HG02938 (cell line): Measurements from ENCODE around the gene RNF151.
"Not testable (repeated sequence)": the region's sequence is repeated elsewhere in the genome, so short reads cannot be mapped to it uniquely, and the experiment has no call there.

Experiments used
- ATAC-seq: cut with Tn5 transposase; IDR thresholded peaks from one replicate; pipeline ENCODE4 v1.9.1; 2021; ENCODE audit warnings: mild to moderate bottlenecking, moderate library complexity; ENCODE audit not compliant: unreplicated experiment

The RNF151 gene

DNA sequence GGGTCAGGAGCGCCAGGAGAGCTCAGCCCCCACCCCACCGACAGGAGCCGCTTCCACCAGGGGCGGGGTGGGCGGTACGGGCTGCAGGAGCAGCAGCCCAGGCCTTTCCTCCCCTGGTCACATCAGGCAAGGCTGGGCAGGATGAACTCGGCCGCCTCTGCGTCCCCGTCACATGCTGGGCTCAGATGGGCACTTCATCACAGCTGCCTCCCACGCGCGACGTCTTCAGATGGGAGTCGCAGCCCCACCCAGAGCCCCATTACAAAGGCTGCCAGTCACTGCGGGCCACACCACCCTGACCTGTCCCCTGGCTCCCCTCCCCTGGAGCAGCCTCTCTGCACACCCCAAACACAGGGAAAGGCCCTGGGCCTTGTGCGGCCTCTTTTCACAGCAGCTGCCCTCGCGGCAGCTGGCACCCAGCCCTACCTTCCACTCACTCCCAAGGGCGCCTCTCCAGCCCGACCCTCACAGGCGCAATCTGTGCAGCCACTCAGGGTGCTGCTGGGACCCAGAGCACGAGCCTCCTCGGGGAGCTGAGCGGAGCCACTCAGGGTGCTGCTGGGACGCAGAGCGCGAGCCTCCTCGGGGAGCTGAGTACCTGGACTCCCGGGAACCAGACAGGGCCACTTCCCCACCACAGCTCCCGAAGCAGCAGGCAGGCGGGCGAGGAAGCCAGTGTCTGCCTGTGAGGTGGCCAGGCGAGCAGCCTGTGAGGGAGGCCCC lies 38.3 kb downstream of the RNF151 start:
- no peak for ATAC-seq

DNA sequence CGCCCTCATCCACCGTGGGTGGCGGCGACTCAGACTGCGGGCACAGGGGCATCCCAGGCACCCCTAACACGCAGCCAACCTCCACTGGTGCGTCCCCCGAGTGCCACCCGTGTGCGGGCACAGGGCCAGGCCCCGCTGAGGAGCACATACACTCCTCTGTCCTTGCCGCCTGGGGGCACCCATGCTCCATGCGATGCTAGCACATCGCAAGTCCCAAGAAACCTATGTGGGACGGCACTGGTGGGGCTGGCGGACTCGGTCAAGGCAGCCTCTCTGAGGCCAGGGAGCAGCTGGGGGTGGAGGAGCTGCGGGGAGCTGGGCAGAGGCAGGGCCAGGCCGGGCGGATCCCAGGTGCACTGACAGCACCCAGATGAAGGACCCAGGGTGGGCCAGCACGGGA lies 39.0 kb downstream of the RNF151 start:
- no peak for ATAC-seq

DNA sequence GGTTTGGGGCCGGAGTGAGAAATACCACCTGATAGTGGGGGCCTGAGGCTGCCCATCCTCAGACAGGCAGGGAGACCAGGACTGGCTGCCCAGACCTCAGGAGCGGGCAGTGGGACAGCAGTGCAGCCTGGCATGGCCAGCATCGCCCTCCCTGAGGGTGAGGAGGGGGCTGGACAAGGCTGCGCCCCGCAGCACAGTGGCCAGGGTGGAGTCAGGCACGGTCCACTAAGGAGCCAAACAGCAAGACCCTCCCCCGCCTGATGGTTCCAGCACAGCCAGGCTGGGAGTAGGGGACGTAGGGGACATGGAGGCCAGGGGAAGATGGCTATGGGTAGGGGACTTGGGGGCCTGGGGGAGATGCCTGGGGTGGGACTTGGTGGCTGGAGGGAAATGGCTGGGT lies 39.7 kb downstream of the RNF151 start:
- ATAC-seq, result no peak

DNA sequence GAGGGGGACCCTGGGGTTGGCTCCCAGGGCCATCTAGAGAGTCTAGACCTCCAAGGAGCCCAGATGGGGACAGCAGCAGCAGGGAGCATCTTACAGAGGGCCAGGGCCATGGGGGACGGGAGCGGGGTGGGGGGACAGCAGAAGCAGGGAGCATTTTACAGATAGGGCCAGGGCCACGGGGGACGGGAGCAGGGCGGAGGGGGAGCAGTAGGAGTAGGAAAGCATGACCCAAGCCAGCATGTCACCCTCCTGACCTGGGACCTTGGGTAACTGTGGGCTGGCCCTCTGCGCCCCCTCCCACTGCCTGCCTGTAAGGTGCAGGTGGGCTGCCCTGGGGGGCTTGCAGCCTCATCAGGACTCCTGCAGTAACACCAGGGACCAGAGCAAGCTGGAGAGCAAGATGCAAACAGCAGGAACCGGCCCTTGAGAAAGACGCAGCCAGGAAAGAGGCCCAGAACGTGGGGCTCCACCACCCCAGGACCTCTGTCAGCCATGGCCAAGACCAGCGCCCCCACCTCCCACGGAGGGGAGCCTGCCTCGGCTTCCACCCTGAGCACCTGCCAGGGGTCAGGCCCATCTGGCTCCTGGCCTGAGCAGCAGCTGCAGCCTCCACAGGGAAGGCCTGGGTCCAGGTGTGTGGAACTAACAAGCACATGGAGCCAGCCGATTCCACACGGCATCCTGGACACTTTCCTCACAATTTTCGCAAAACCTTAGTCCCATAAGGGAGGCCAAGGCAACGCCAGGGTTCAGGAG lies 40.6 kb downstream of the RNF151 start:
- no peak for ATAC-seq

DNA sequence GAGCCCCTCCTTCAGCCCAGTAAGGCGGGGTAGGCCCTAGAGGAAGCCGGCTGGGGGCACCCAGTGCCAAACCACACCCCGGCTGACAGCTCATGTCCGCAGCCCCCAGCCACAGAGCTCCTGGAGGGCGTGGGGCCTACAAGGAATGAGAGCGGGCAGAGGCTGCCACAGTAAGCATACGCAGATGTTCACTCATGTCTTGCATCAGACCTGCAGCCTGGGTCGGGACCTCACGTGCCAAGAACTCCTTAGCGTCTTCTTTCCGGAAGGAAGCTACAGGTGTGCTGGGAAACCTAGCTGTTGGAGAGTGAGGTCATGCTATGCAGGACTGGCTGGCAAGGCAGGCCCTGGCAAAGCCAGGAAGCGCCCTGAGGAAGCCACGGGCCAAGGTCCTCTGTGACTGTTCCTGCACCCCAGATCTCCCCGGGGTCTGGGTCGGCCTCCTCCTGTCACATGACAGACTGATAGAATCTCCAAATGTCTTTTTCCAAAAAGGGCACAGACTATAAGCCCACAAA lies 41.4 kb downstream of the RNF151 start:
- ATAC-seq, result no peak

DNA sequence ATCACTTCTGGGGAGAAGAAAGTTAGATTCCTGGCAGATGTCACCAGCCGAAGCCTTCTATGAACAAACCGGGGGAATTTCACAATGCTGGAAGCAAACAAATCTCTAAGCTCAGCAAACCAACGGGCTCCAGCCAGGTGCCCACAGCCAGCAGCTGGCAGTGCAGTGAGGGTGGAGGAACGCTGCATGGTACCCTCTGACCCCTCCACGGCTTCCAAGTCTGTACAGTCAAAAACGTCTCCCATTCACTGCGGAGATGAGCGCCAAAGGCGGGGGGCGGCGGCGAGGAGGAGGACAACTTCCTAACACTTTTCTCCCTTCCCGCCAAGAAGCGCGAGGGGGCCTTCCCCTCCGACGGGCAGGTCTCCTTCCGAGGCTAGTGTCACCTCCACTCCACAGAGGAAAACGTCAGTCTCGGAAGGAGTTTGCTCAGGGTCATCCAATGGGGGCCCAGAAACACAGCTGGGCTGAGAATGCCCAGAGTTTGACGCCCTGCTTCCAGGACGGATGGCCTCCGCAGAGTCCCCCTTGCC lies 42.0 kb downstream of the RNF151 start:
- peak; percentile 7 for ATAC-seq

DNA sequence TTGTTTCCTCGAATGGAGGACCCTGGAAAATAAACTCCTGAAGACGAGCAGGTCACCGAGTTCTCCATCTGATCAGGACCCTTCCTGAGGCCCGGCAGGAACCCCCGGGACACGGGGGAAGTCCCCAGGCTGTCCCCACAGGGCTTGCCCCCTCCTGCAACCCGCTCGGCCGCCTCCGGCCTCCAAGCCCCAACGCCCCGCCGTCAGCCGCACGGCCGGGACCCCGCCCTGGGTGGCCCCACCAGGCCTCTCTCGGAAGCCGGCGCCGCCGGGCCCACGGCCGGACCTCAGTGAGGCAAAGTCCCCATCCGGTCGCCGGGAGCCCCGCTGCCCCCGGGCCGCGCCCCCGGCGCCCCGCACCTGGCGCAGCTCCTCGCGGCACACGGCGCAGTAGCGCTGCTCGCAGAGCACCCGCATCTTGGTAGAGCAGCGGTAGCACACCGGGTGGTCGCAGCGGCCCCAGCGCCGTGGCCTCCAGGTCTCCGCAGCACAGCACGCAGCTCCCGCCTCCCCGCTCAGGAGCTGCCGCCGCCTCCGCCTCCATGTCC lies 42.6 kb downstream of the RNF151 start:
- peak; percentile 28 for ATAC-seq

DNA sequence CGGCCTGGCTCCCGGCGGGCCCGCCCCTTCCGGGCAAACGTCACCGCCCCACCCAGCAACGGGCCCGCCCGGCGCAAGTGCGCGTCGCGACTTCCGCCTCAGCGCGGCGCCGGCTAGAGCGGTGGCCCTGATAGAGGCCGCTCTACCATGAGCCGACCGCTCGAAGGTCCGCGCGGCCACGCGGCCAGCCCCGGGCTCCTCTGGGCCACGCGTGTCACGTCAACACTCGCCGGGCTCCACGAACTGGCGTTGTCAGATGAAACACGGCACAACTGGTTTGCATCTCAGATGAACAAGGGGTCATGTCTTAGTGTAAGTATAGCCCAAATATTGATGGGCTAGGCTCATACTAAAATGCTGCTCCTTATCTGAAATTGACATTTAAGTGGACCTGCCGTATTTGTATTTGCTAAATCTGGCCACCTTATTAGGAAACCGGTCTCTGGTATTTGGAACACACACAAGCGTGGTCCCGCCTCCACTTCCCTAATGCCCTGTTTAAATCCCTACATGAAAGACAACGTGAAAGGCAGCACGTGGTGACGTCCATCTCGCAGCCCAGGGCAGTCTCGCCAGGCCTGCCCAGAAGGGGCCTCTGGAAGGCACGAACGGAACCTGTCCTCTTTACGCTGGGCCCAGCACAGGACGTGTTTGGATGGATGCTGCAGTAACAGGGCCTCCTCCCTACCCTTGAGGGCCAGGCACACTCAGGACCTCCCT lies 43.3 kb downstream of the RNF151 start, which contains the start of gene ZNF598:
Gene ZNF598, minus strand, starts transcription at position 31 of the 720 bp plus-strand sequence.
- peak; percentile 57 for ATAC-seq

DNA sequence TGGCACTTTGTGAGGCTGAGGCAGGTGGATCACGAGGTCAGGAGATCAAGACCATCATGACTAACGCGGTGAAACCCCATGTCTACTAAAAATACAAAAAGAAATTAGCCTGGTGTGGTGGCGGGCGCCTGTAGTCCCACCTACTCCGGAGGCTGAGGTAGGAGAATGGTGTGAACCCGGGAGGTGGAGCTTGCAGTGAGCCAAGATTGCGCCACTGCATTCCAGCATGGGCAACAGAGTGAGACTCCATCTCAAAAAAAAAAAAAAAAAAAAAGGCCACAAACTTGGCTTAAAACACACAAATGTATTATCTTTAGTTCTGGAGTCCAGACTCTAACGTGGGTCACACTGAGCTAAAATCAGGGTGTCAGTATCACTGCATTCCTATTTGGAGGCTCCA lies 45.1 kb downstream of the RNF151 start:
- not testable (repeated sequence) for ATAC-seq

DNA sequence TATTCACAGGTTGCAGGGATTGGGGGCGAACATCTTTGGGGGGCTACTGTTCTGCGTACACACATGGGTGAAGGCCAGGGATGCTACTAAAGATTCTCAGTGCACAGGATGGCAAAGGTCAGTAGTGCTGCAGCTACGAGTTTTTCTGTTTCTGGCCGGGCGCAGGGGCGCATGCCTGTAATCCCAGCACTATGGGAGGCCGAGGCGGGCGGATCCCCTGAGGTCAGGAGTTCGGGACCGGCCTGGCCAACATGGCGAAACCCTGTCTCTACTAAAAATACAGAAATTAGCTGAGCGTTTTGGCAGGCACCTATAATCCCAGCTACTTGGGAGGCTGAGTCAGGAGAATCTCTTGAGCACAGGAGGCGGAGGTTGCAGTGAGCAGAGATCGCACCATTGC lies 46.9 kb downstream of the RNF151 start:
- ATAC-seq, result no peak

DNA sequence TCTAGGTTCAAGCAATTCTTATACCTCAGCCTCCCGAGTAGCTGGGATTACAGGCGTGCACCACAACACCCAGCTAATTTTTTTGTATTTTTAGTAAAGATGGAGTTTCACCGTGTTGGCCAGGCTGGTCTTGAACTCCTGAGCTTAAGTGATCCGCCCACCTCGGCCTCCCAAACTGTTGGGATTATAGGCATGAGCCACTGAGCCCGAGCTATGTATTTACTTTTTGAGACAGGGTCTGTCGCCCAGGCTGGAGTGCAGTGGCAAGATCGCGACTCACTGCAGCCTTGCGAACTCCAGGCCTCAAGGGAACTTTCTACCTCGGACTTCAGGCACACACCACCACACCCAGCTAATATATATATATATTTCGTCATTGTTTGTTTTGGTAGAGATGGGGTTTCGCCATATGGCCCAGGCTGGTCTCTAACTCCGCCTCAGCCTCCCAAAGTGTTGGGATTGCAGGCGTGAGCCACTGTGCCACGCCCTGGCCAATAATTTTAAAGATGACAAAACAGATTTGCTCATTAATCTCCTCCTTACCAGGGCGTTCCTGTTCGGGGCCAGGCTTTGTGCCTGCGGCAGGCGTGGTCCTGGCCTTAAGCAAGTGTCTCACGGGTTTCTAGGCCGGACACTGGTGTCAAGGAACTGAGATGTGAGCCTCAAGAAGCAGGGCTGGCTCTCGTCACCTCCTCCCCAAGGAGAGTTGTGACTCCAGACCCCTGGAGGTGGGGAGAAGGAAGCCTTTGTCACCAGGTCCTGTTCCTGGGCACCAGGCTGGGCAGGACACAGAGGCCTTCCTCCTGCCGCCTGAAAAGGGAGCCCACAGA lies 48.7 kb downstream of the RNF151 start:
- ATAC-seq, result no peak

DNA sequence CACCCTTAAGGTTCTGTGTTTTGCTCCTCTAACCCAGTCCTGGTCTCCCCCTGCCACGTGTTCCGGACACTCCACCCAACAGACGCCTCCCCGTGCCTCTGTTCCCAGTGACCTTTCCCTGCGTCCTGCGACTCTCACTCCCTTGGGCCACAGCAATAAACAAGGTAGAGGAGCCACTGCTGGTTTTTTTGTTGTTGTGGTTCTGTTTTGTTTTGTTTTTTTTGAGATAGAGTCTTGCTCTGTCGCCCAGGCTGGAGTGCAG lies 49.2 kb downstream of the RNF151 start:
- ATAC-seq, result no peak

DNA sequence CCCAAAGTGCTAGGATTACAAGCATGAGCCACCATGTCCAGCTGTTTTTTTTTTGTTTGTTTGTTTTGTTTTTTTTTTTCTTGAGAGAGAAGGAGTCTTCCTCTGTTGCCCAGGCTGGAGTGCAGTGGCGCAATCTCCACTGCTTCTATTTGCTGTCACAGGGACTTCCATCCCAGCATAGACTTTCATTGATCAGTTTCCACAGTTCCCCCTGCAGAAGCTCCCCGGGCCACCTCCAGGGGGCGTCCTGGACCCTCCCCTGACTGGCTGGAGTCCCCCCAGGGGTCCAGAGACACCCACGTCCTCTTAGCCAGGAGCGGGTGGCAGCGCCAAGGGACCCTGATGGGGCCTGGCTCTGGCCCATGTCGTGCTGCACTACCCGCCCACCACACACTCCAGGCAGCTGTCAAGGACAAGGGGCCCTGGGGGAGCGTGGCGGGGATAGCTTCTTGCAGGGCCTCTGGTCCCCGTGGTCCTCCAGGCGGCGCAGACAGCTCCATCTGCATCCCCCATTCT lies 49.8 kb downstream of the RNF151 start:
- ATAC-seq, result no peak
